Stimulated activated CD4-positive, alpha-beta T cell treated with anti-CD3 and anti-CD28 coated beads, Interleukin-4, amount 100 ng/mL, for 48 hours (primary cell): ENCODE measurements around the gene TMEM221.
A peak's percentile ranks its signal among the peaks of the same experiment; 100 is the strongest.

Source experiments
- DNase-seq, 2 donors: peaks; one replicate each; pipeline ENCODE4 v3.0.0-alpha.2; 2020; ENCODE audit warnings: low read depth in 2 of 2

Gene TMEM221

DNA sequence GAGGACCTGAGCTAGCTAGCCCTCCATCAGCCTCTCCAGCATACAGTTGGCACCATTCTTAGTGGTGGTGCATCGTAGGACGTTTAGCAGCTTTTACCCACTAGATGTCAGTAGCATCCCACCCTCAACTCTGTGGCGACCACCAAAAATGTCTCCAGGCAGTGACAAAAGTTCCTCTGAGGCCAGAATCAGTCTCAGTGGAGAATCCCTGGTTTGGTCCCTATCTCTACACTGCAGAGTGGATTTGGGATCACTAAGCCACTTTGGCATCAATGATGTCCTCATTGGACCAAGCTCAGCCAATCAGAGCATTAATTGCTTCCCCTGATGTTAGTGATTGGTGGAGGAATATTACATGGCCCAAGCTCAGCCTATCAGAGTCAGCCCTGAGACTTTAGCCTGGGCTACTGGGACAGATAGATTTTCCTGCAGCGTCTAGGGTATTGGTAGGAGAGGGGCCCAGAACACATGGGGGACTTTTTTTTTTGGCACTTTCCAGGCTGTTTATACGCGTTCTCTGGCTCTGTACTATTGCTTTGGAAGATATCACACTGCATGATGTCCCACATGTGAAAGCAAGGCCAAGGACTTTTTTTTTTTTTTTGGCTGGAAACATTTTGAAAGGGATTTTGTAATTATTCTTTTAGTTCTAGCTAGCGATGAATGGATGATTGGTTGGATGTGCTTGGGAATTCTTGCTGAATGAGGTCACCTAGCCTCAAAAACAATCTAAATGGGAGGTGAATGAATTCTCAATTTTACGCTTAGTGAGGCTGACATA lies 7.0 kb downstream of the TMEM221 start:
- no peak for DNase-seq

DNA sequence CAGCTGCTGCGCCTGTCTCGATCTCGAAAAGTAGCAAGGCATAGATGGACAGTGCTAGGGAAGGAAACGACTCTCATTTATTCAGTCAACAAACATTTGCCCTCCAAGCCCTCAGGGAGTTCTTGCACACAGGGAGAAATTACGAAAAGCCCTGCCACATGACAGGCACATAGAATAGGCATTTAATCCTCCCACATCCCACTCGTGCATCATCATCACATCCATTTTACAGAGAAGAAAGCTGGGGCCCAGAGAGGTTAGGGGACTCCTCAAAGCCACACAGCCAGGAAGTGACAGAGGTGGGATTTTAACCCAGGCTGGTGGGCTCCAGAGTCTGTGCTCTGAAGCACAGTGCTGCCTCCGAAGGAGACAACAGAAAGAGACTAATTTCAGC lies 11.6 kb downstream of the TMEM221 start:
- DNase-seq, result no peak

GRCh38 chr19:17436094-17436873 lies 12.2 kb downstream of the TMEM221 start:
- no peak for DNase-seq

- DNase-seq, result no peak
Measured at GRCh38 chr19:17435218-17435617, 13.2 kb downstream of the TMEM221 start.

DNA sequence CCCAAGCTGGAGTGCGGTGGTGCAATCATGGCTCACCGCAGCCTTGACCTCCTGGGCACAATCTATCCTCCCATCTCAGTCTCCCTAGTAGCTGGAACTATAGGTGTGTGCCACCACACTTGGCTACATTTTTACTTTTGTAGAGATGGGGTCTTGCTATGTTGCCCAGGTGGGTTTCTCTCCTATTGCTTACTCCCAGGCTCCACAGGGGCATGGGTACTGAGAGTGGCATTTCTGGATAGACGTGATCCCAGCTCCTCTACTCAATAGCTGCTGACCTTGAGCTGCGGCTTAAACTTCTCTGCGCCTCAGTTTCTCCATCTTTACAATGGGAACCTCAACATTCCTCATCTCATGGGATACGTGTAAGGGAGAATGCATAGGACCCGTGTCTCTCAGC lies 17.1 kb downstream of the TMEM221 start:
- DNase-seq, result no peak

DNA sequence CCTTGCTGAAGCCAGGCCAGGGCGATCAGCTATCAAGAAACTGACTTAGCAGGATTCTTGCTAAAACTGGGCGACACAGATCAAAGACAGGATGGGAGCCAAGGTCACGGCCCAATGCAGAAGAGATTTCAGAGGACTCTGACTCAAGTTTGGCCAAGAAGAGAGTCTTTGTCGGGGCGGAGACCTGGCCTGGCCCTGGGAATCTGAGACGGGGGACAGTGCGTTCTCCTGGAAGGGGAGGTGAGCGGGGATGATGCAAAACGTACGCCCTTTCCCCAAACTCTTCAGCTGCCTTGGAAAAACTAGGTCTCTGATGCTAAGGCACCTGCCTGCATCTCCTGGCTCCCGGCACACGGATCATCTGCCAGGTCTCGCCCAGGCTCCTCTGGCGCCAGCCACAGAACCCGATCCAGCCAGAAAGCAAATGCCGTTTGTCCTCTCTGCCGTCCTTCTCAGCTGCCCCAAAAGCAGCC lies 18.8 kb downstream of the TMEM221 start:
- no peak for DNase-seq

GRCh38 chr19:17424743-17425365 lies 23.6 kb downstream of the TMEM221 start:
- no peak for DNase-seq

GRCh38 chr19:17423429-17424208 lies 24.8 kb downstream of the TMEM221 start:
- DNase-seq, result no peak

GRCh38 chr19:17421942-17422341 lies 26.5 kb downstream of the TMEM221 start:
- no peak for DNase-seq

- no peak for DNase-seq
Measured at GRCh38 chr19:17420475-17420924, 28.0 kb downstream of the TMEM221 start.

GRCh38 chr19:17419621-17420474 lies 28.6 kb downstream of the TMEM221 start, which contains the start of gene MVB12A:
TSS of gene MVB12A (plus strand) at chr19:17420047. CDS start at chr19:17420136, 89 bp downstream.
- peak; percentile 86 to 94 for DNase-seq

DNA sequence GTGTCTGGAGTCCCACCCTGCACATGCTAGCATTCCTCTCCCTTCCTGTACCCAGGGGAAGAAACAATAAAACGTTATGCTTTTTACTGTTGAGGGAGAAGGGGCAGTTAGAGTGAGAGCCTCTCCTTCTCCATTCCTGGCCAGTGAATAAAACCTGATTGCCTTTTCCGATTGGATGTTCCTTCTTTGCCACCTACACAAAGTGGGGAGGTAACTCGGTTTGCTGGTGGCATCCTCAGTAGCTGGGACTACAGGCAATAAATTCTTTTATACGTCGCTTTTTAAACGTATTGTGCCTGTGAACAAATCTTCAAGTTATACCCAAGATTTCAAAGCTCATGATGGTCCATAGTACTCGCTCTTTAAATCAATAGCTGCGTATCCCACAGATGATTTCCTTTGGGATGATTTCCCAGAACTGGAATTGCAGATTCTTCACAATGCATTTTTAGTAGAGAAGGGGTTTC lies 29.3 kb downstream of the TMEM221 start:
- no peak for DNase-seq

DNA sequence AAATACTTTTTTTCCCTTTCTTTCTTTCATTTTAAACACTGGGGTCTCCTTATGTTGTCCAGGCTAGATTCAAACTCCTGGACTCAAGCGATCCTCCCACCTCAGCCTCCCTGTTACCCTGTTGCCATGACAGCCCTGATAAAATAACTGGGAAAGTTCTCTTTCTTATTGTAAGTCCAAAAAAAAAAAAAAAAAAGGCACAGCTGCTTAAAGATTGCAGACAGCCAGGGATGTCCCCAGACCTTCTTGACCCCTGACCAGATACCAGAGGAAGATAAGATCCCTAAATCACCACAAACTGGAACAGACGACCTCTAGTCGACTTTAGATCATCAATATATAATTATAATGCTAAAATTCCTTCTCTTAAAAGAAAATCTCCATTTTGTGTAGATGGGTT lies 29.8 kb downstream of the TMEM221 start:
- DNase-seq, result no peak

GRCh38 chr19:17415121-17415520 lies 33.3 kb downstream of the TMEM221 start:
- no peak for DNase-seq

DNA sequence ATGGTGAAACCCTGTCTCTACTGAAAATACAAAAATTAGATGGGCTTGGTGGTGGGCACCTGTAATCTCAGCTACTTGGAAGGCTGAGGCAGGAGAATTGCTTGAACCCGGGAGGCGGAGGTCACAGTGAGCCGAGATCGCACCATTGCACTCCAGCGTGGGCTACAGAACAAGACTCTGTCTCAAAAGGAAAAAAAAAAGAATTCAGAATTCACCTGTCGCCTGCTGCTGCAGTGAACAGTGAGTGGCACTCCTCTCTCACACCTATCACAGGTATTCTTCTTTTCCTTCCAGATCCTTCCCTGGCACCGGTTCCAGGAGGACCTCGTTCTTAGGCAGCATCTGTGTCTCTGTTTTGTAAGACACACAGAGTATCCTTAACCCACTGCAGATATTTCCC lies 34.4 kb downstream of the TMEM221 start:
- DNase-seq, result no peak

DNA sequence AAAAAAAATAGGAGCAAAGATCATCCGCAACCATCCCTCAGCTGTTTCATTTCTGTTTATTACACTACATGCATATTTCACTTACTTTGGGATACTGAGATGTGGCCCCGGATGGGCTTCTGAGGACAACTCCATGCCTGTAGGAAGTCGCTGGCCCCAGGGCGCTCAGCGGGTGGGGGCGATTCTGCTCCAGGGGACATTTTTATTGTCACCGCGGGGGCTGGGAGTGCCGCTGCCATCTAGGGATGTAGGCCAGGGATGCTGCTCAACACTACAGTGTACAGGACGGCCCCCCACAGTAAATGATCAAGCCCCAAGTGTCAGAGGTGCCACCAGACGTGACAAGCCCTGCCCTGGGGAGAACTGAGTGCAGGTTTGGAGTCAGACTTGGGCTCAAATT lies 36.7 kb downstream of the TMEM221 start:
- no peak for DNase-seq

DNA sequence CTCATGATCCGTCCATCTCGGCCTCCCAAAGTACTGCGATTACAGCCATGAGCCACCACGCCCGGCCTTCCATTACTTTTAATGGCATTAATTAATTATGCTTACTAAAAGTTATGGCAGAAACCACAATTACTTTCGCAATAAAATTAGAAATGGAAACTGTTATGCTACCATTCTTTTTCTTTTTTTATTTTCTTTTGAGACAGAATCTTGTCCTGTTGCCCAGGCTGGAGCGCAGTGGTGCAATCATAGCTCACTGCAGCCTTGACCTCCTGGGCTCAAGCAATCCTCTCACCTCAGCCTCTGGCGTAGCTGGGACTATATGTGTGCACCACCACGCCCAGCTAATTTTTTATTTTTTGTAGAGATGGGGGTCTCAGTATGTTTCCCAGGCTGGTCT lies 38.5 kb downstream of the TMEM221 start:
- DNase-seq, result no peak

DNA sequence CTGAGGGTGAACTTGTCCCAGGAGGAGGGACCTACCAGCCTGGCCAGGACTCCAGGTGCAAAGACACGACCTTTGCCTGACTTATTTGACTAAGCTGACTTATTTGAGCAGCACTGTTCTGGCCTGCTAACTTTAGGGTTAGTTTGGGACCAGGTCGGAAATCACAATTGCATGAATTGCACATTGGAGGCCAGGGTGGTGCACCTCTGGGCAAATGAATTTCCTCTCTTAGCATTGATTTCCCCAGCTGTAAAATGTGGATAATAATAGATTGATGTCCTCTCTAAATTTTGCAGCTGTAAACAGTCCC lies 41.6 kb downstream of the TMEM221 start:
- no peak for DNase-seq

DNA sequence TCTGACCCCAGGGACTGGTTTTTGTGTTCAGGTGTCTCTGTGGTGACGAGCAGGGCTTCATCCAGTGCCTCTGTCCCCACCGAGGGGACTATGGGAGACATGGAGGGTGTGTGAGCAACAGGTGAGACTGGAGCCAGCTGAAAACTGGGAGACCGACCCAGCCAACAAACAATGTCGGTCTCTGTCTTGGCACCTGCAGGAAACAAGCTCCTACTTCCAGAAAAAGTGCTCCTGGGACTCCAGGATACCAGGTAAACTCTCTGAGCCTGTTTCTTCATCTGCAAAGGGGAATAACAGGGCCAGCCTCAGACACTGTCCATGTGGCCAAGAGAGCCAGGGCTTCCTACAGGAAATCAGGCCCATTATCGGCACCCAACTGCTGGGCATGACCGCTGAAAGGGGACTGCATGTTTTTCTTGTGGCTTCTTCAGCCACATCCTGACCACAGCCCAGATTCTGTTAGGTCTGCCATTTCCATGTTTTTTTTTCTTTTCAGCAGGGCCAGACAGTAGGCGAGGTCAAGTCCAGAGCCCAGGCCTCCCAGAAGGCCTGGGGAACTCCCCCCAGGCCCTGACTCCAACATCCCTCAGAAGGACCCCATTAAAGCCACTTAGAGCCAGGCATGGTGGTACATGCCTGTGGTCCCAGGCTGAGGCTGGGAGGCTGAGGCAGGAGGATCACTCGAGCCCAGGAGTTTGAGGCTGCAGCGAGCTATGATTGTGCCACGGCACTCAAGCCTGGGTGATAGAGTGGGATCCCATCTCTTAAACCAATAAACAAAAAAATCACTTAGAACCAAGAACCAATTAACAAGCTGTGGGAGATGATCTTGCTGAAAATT lies 42.2 kb downstream of the TMEM221 start:
- peak in 1 of 2 donors; percentile 48 for DNase-seq
